DND-41 (cell line): ENCODE results near the gene USP7.

Experiments used
- ATAC-seq: fragments of 200-7000 bp; cut with Tn5 transposase; 3 replicates; pipeline ENCODE4 v1.9.1; 2021; ENCODE audit warnings: low read depth; ENCODE audit not compliant: insufficient read depth
- DNase-seq: peaks from one replicate; pipeline ENCODE4 v3.0.0-alpha.2; 2020
- H2AFZ ChIP-seq: 2 replicates; pipeline ENCODE4 v1.6.0; 2012; ENCODE audit warnings: low read depth, low read length
- H3K27ac ChIP-seq: 2 replicates; pipeline ENCODE4 v1.5.1; 2012; ENCODE audit warnings: low read length, inconsistent platforms
- H3K27me3 ChIP-seq: fragments of 200-600 bp; sonication (generic); 2 replicates; pipeline ENCODE4 v1.6.0; 2012; ENCODE audit warnings: low read length, mild to moderate bottlenecking, inconsistent platforms; ENCODE audit not compliant: insufficient read depth, poor library complexity
- H3K36me3 ChIP-seq: 2 replicates; pipeline ENCODE4 v1.5.1; 2012; ENCODE audit warnings: low read length, inconsistent platforms; ENCODE audit not compliant: insufficient read depth
- H3K4me1 ChIP-seq: 2 replicates; pipeline ENCODE4 v1.5.1; 2012; ENCODE audit warnings: mild to moderate bottlenecking, low read length; ENCODE audit not compliant: insufficient read depth
- H3K4me2 ChIP-seq: 2 replicates; pipeline ENCODE4 v1.6.0; 2012; ENCODE audit warnings: mild to moderate bottlenecking, moderate library complexity, low read length, inconsistent platforms; ENCODE audit not compliant: insufficient read depth
- H3K4me3 ChIP-seq, 2 experiments: fragments of 200-600 bp in 1 of 2; shearing (Covaris generic) in 1 of 2; 2 replicates each; pipeline ENCODE4 v1.5.1; 2012 to 2016; ENCODE audit warnings: inconsistent platforms in 2 of 2, low read length in 2 of 2, mild to moderate bottlenecking in 2 of 2, low read depth in 1 of 2, moderate library complexity in 1 of 2
- H3K79me2 ChIP-seq: 2 replicates; pipeline ENCODE4 v1.6.0; 2012; ENCODE audit warnings: low read length, inconsistent platforms; ENCODE audit not compliant: insufficient read depth
- H3K9ac ChIP-seq: 2 replicates; pipeline ENCODE4 v1.6.0; 2012; ENCODE audit warnings: low read depth, mild to moderate bottlenecking, inconsistent platforms, low read length, moderate library complexity
- H3K9me3 ChIP-seq: 2 replicates; pipeline ENCODE4 v1.5.1; 2012; ENCODE audit warnings: low read length, moderate library complexity, mild to moderate bottlenecking, inconsistent platforms; ENCODE audit not compliant: insufficient read depth, severe bottlenecking
- H4K20me1 ChIP-seq: 2 replicates; pipeline ENCODE4 v1.6.0; 2012; ENCODE audit warnings: low read length; ENCODE audit not compliant: insufficient read depth
- CTCF ChIP-seq: IDR thresholded peaks from 2 replicates; pipeline ENCODE4 v1.5.1; 2012; ENCODE audit warnings: borderline replicate concordance, low read length, moderate library complexity, mild to moderate bottlenecking; ENCODE audit not compliant: poor library complexity, severe bottlenecking; ENCODE audit errors: extremely low read depth
- EZH2 ChIP-seq: IDR thresholded peaks from 3 replicates; pipeline ENCODE4 v1.6.1; 2012; ENCODE audit warnings: borderline replicate concordance, low read depth, mild to moderate bottlenecking, moderate library complexity, low read length, inconsistent platforms; ENCODE audit not compliant: severe bottlenecking

USP7 gene

GRCh38 chr16:8849411-8850011, 114.2 kb downstream of the USP7 start:
- TF ChIP-seq CTCF (no peak), EZH2 (no peak)
- H3K27ac ChIP-seq: no peak overlapping the region; the same call in 1 of the 2 replicates
- peaks cover 6% of the 10 kb centered on the region; the same call in 1 of the 2 replicates for H3K4me1 ChIP-seq
- peaks cover 82% of the 10 kb centered on the region for H3K79me2 ChIP-seq
- DNase-seq: no peak
- ATAC-seq: no peak
- no peaks in the 10 kb centered on the region for H3K27me3 ChIP-seq
- H2AFZ ChIP-seq: no peak overlapping the region
- H3K9ac ChIP-seq: no peak overlapping the region
- H4K20me1 ChIP-seq: peaks cover 78% of the 10 kb centered on the region
- H3K36me3 ChIP-seq: peaks cover 91% of the 10 kb centered on the region
- no peaks in the 10 kb centered on the region for H3K9me3 ChIP-seq
- H3K4me2 ChIP-seq: no peak overlapping the region
- no peak overlapping the region for H3K4me3 ChIP-seq

- Histone ChIP-seq H3K9ac (no peak overlapping the region), H2AFZ (no peak overlapping the region), H3K4me1 (peaks cover 6% of the 10 kb centered on the region; the same call in 1 of the 2 replicates), H3K36me3 (peaks cover 86% of the 10 kb centered on the region), H3K4me2 (no peak overlapping the region), H3K4me3 (no peak overlapping the region), H3K27ac (peak overlapping the region; percentile 28; the same call in 1 of the 2 replicates), H3K27me3 (no peaks in the 10 kb centered on the region), H3K9me3 (no peaks in the 10 kb centered on the region), H3K79me2 (peaks cover 78% of the 10 kb centered on the region), H4K20me1 (peaks cover 74% of the 10 kb centered on the region)
- TF ChIP-seq EZH2 (no peak), CTCF (no peak)
- DNase-seq (no peak), ATAC-seq (0 out of 3 replicates have a peak, but pooled peaks have one; percentile 15)
These were observed 114.7 kb downstream of the USP7 start for GRCh38 chr16:8848939-8849391.

GRCh38 chr16:8848231-8848938, 115.3 kb downstream of the USP7 start:
- Histone ChIP-seq H3K36me3 (peaks cover 80% of the 10 kb centered on the region), H3K9ac (no peak overlapping the region), H3K79me2 (peaks cover 75% of the 10 kb centered on the region), H3K4me2 (no peak overlapping the region), H2AFZ (no peak overlapping the region), H4K20me1 (peaks cover 73% of the 10 kb centered on the region), H3K27ac (no peak overlapping the region), H3K27me3 (no peaks in the 10 kb centered on the region), H3K9me3 (no peaks in the 10 kb centered on the region), H3K4me1 (peaks cover 6% of the 10 kb centered on the region; the same call in 1 of the 2 replicates), H3K4me3 (no peak overlapping the region)
- DNase-seq (no peak), ATAC-seq (0 out of 3 replicates have a peak, but pooled peaks have one; percentile 11)
- TF ChIP-seq EZH2: no peak
- no peak for TF ChIP-seq CTCF
